Measurements from ENCODE around the gene C20orf202.

Gene C20orf202

GRCh38 chr20:1180949-1181348 is 22.3 kb upstream of the C20orf202 start:
- no peak overlapping the region for H3K4me3 ChIP-seq (ENCODE audit: control insufficient read depth, low read depth, low read length)
- DNase-seq (ENCODE audit: low read depth), result no peak
- no peak for TF ChIP-seq CTCF (conservative IDR thresholded peaks at IDR 0.05; ENCODE audit: control insufficient read depth, insufficient read depth, low read depth, low read length)

- H3K4me3 ChIP-seq (ENCODE audit: control insufficient read depth, low read depth, low read length), result no peak overlapping the region
- no peak for DNase-seq (ENCODE audit: low read depth)
- TF ChIP-seq CTCF (conservative IDR thresholded peaks at IDR 0.05; ENCODE audit: control insufficient read depth, insufficient read depth, low read depth, low read length), result no peak
Measured at GRCh38 chr20:1182106-1182505, 21.1 kb upstream of the C20orf202 start.

GRCh38 chr20:1183153-1183552 is 20.1 kb upstream of the C20orf202 start:
- TF ChIP-seq CTCF (conservative IDR thresholded peaks at IDR 0.05; ENCODE audit: control insufficient read depth, insufficient read depth, low read depth, low read length), result no peak
- DNase-seq (ENCODE audit: low read depth), result no peak
- no peak overlapping the region for H3K4me3 ChIP-seq (ENCODE audit: control insufficient read depth, low read depth, low read length)

- TF ChIP-seq CTCF (conservative IDR thresholded peaks at IDR 0.05; ENCODE audit: control insufficient read depth, insufficient read depth, low read depth, low read length), result no peak
- no peak overlapping the region for H3K4me3 ChIP-seq (ENCODE audit: control insufficient read depth, low read depth, low read length)
- no peak for DNase-seq (ENCODE audit: low read depth)
Measured at GRCh38 chr20:1184260-1184637, 19.0 kb upstream of the C20orf202 start.

GRCh38 chr20:1184638-1185315 is 18.5 kb upstream of the C20orf202 start, which contains the start of gene TMEM74B:
Gene TMEM74B (minus strand): TSS chr20:1184981. CDS start chr20:1183801, 1,180 bp downstream.
- peak within 1 kb of the TSS; percentile 10 for H3K4me3 ChIP-seq (ENCODE audit: control insufficient read depth, low read depth, low read length)
- no peak for TF ChIP-seq CTCF (conservative IDR thresholded peaks at IDR 0.05; ENCODE audit: control insufficient read depth, insufficient read depth, low read depth, low read length)

GRCh38 chr20:1185316-1185741 is 17.9 kb upstream of the C20orf202 start:
- DNase-seq (ENCODE audit: low read depth), result no peak
- H3K4me3 ChIP-seq (ENCODE audit: control insufficient read depth, low read depth, low read length), result peak overlapping the region; percentile 10
- no peak for TF ChIP-seq CTCF (conservative IDR thresholded peaks at IDR 0.05; ENCODE audit: control insufficient read depth, insufficient read depth, low read depth, low read length)

More at GRCh38 chr20:1184638-1185315, 18.5 kb upstream of the C20orf202 start, which contains the start of gene TMEM74B:
- no peak for DNase-seq (ENCODE audit: low read depth)
